Fibroblast of the aortic adventitia (primary cell): ENCODE results near the gene TLE7. TPM values are rescaled to one million over a fixed set of nuclear protein-coding genes. Genes with fewer than 3 reads are reported as not detected.

Experiments used
- DNase-seq: peaks from one replicate; pipeline ENCODE4 v3.0.0-alpha.2; 2010; ENCODE audit warnings: low read depth
- H3K4me3 ChIP-seq: 2 replicates; pipeline ENCODE4 v1.5.1; 2011; ENCODE audit warnings: low read depth, mild to moderate bottlenecking, control low read depth, low read length, moderate library complexity
- total RNA-seq: library from RNA; depleted of rRNA; stranded (reverse); fragments of >200 nt; gene quantifications from 2 replicates; pipeline ENCODE4 v1.2.3, GENCODE V29; 2012; ENCODE audit warnings: low replicate concordance
- TF ChIP-seq, protein P1 (sequence below): IDR thresholded peaks from 2 replicates; pipeline ENCODE4 v1.5.1; 2011; ENCODE audit warnings: mild to moderate bottlenecking, low read length, control low read depth, inconsistent platforms; ENCODE audit not compliant: insufficient read depth

The TLE7 gene
- total RNA-seq, 1 donor: not detected

DNA sequence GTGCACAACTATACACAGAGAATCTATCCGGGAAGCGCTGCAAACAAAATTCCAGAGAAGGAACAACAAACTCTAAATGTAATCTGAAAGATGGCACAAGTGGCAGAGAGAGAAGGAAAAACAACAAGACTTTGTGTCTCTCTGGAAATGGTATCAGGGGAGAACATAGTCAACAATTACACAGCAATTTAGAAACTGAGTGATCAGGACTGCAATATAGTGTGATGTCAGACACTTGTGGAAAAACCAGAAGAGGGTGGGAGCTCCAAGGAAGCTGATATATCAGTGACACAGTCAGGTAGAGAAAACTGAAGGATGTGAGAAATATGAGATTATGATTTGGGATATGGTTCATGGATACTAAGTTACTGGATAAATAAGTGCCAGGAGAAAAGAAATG is 39.1 kb upstream of the TLE7 start:
- TF ChIP-seq, protein P1, sequence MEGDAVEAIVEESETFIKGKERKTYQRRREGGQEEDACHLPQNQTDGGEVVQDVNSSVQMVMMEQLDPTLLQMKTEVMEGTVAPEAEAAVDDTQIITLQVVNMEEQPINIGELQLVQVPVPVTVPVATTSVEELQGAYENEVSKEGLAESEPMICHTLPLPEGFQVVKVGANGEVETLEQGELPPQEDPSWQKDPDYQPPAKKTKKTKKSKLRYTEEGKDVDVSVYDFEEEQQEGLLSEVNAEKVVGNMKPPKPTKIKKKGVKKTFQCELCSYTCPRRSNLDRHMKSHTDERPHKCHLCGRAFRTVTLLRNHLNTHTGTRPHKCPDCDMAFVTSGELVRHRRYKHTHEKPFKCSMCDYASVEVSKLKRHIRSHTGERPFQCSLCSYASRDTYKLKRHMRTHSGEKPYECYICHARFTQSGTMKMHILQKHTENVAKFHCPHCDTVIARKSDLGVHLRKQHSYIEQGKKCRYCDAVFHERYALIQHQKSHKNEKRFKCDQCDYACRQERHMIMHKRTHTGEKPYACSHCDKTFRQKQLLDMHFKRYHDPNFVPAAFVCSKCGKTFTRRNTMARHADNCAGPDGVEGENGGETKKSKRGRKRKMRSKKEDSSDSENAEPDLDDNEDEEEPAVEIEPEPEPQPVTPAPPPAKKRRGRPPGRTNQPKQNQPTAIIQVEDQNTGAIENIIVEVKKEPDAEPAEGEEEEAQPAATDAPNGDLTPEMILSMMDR: no peak
- no peak overlapping the region for H3K4me3 ChIP-seq
- no peak for DNase-seq

- TF ChIP-seq, protein P1: peak; percentile 50
- peak; percentile 33 for DNase-seq
- no peak overlapping the region for H3K4me3 ChIP-seq
Measured at GRCh38 chr16:71479420-71479819, 37.6 kb upstream of the TLE7 start.

DNA sequence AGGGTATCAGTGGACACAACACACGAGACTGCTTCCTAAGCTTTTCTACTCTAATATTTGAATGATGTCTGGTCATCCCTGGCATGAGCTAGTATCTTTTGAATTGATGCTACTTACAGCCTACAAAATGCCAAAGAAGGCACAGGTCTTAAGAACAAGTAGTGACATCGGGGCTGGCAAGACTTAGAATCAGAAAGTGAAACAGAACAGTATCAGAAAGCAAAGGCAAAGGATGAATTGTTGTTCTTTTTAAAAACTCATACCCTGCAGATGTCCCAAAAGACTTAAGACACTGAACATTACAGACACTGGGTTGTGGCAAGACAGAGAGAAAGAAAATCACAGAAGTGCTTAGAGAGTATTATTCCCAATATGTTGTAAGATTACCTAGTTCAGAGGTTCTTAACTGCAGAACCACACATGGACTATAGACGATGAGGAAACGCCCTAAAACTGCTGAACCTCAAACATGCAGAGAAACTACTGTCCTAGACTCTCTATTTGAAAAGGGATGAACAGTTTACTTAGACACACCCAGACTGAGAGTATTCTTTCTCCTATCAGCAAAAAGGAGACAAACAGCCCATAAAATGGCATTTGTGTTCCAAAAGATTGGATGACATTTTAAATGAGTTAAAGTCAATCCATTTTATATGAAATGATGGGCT is 34.7 kb upstream of the TLE7 start:
- no peak for DNase-seq
- H3K4me3 ChIP-seq: no peak overlapping the region
- TF ChIP-seq, protein P1: no peak

GRCh38 chr16:71474864-71475263 is 33.0 kb upstream of the TLE7 start:
- peak; percentile 63 for DNase-seq
- TF ChIP-seq, protein P1: no peak
- no peak overlapping the region for H3K4me3 ChIP-seq

DNA sequence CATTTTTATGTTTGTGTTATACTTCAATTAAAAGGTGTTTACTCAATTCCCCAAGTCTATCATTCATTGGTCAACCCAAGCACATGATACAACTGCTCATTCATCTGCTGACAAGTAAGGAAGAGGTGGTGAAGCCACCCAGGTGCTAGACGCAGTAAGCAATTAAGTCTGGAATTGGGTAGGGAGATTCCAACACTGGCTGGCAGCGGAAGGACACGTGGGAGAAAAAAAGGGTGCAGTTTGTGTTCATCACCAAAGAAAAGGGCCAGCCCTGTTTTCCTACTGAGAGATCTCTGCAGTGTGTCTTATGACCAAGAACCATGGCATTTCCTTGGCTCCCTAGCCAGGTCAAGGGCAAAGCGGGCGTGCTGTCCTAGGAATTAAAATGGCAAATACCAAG is 32.0 kb upstream of the TLE7 start:
- DNase-seq: no peak
- TF ChIP-seq, protein P1: no peak
- H3K4me3 ChIP-seq: no peak overlapping the region

DNA sequence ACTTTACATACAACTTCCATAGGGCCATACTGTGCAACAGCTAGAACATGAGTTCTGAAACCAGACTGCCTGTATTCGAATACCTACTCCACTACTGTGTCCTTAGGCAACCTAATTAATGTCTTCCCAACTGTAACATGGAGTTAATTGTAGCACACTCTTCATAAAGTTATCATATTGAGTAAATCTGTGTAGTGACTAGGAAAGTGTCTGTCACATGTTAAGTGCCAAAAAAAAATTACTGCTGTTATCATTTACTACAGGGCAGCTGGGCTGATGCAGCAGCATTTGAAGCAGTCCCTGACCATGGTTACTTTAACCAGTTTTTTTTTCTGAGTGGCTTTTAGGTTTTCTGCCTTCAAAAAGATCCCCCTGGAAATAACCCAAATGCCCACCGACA is 31.1 kb upstream of the TLE7 start:
- no peak for DNase-seq
- TF ChIP-seq, protein P1: no peak
- H3K4me3 ChIP-seq: no peak overlapping the region

DNA sequence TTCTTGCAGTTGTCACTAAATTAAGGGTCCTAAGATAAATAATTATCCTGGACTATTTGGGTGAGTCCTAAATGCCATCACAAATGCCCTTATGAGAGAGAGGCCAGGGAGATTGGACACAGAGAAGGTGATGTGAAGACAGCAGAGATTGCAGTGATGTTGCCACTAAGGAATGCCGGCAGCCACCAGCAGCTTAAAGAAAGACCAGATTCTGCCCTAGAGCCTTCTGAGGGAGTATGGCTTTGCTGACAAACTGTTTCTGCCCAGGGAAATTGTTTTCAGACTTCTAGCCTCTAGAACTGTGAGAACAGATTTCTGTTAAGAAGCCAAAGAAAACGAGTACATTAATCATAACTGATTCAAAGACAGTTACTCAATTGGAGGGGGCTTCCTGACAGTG is 30.2 kb upstream of the TLE7 start:
- H3K4me3 ChIP-seq: no peak overlapping the region
- TF ChIP-seq, protein P1: no peak
- DNase-seq: no peak
